ENCODE results near the gene KSR2. TPM values are rescaled to one million over a fixed set of nuclear protein-coding genes. Genes with fewer than 3 reads are reported as not detected.

KSR2 gene
- total RNA-seq, 2 donors from 2014 or later, result 0.07 to 0.08 TPM

GRCh38 chr12:117967043-117967442 is 1.7 kb downstream of the KSR2 start:
- no peak for TF ChIP-seq CTCF (IDR thresholded peaks at IDR 0.05)
- Histone ChIP-seq H3K4me3 (no peak overlapping the region), H3K4me1 (peaks cover 0 to 5% of the 10 kb centered on the region in 2 donors), H3K9me3 (peaks cover 0 to 14% of the 10 kb centered on the region in 2 donors), H3K27ac (no peak overlapping the region), H3K36me3 (no peaks in the 10 kb centered on the region), H3K27me3 (peaks cover 0 to 3% of the 10 kb centered on the region in 2 donors)
- DNase-seq (ENCODE audit: low spot score), result no peak

- H3K27ac ChIP-seq, result no peak overlapping the region
These were observed 2.3 kb downstream of the KSR2 start for GRCh38 chr12:117966511-117966910.

GRCh38 chr12:117963836-117964235 is 5.0 kb downstream of the KSR2 start:
- peaks cover 0 to 3% of the 10 kb centered on the region in 2 donors for H3K27me3 ChIP-seq
- no peak for DNase-seq (ENCODE audit: low spot score)
- H3K4me3 ChIP-seq, result no peak overlapping the region
- no peak for TF ChIP-seq CTCF (IDR thresholded peaks at IDR 0.05)
- H3K36me3 ChIP-seq, result no peaks in the 10 kb centered on the region
- no peak overlapping the region for H3K27ac ChIP-seq
- no peaks in the 10 kb centered on the region for H3K4me1 ChIP-seq
- H3K9me3 ChIP-seq, result no peaks in the 10 kb centered on the region

More at GRCh38 chr12:117966511-117966910, 2.3 kb downstream of the KSR2 start:
- peaks cover 0 to 5% of the 10 kb centered on the region in 2 donors for H3K4me1 ChIP-seq
- H3K4me3 ChIP-seq, result no peak overlapping the region
- DNase-seq (ENCODE audit: low spot score), result no peak
- H3K9me3 ChIP-seq, result peaks cover 0 to 12% of the 10 kb centered on the region in 2 donors
- TF ChIP-seq CTCF (IDR thresholded peaks at IDR 0.05), result no peak
- H3K27me3 ChIP-seq, result peaks cover 0 to 3% of the 10 kb centered on the region in 2 donors
- no peaks in the 10 kb centered on the region for H3K36me3 ChIP-seq

GRCh38 chr12:117936722-117937484 is 31.9 kb downstream of the KSR2 start:
- TF ChIP-seq CTCF (IDR thresholded peaks at IDR 0.05), result no peak
- Histone ChIP-seq H3K27ac (no peak overlapping the region), H3K9me3 (no peaks in the 10 kb centered on the region), H3K27me3 (no peaks in the 10 kb centered on the region), H3K4me1 (no peaks in the 10 kb centered on the region), H3K36me3 (no peaks in the 10 kb centered on the region), H3K4me3 (no peak overlapping the region)
- no peak for DNase-seq (ENCODE audit: low spot score)

- Histone ChIP-seq H3K9me3 (no peaks in the 10 kb centered on the region), H3K4me3 (no peak overlapping the region), H3K36me3 (no peaks in the 10 kb centered on the region), H3K27me3 (no peaks in the 10 kb centered on the region), H3K27ac (no peak overlapping the region), H3K4me1 (no peaks in the 10 kb centered on the region)
- no peak for DNase-seq (ENCODE audit: low spot score)
- TF ChIP-seq CTCF (IDR thresholded peaks at IDR 0.05), result no peak
These were observed 35.2 kb downstream of the KSR2 start for GRCh38 chr12:117933545-117933944.

All from right atrium auricular region (tissue), 2 donors.